ENCODE results near the gene ASPHD2.
A peak's percentile ranks its signal among the peaks of the same experiment; 100 is the strongest.

The ASPHD2 gene

GRCh38 chr22:26446808-26447515, 17.9 kb downstream of the ASPHD2 start:
- DNase-seq (ENCODE audit: low spot score) = no peak

GRCh38 chr22:26447584-26448329, 18.7 kb downstream of the ASPHD2 start:
- no peak for DNase-seq (ENCODE audit: low spot score)

- DNase-seq (ENCODE audit: low spot score) = no peak
These were observed 19.3 kb downstream of the ASPHD2 start for GRCh38 chr22:26448334-26448733.

GRCh38 chr22:26448941-26449340, 19.9 kb downstream of the ASPHD2 start:
- no peak for DNase-seq (ENCODE audit: low spot score)

GRCh38 chr22:26450453-26451185, 21.6 kb downstream of the ASPHD2 start:
- DNase-seq (ENCODE audit: low spot score) = no peak

GRCh38 chr22:26452236-26453016, 23.4 kb downstream of the ASPHD2 start:
- DNase-seq (ENCODE audit: low spot score) = no peak

- DNase-seq (ENCODE audit: low spot score) = no peak
These were observed 24.2 kb downstream of the ASPHD2 start for GRCh38 chr22:26453216-26453615.

GRCh38 chr22:26453812-26454500, 24.9 kb downstream of the ASPHD2 start:
- DNase-seq (ENCODE audit: low spot score) = no peak

- DNase-seq (ENCODE audit: low spot score) = no peak
These were observed 28.7 kb downstream of the ASPHD2 start for GRCh38 chr22:26457661-26458272.

GRCh38 chr22:26460202-26460601, 31.1 kb downstream of the ASPHD2 start:
- DNase-seq (ENCODE audit: low spot score) = no peak

GRCh38 chr22:26461188-26461810, 32.2 kb downstream of the ASPHD2 start:
- peak; percentile 38 for DNase-seq (ENCODE audit: low spot score)

- no peak for DNase-seq (ENCODE audit: low spot score)
These were observed 33.0 kb downstream of the ASPHD2 start for GRCh38 chr22:26462051-26462450.

- DNase-seq (ENCODE audit: low spot score) = no peak
These were observed 33.6 kb downstream of the ASPHD2 start for GRCh38 chr22:26462641-26463040.

GRCh38 chr22:26463101-26463661, 34.1 kb downstream of the ASPHD2 start:
- no peak for DNase-seq (ENCODE audit: low spot score)

- no peak for DNase-seq (ENCODE audit: low spot score)
These were observed 34.6 kb downstream of the ASPHD2 start for GRCh38 chr22:26463688-26464087.

- DNase-seq (ENCODE audit: low spot score) = no peak
These were observed 35.3 kb downstream of the ASPHD2 start for GRCh38 chr22:26464312-26464711.

- DNase-seq (ENCODE audit: low spot score) = no peak
These were observed 37.1 kb downstream of the ASPHD2 start for GRCh38 chr22:26466196-26466595.

GRCh38 chr22:26470807-26471206, 41.7 kb downstream of the ASPHD2 start:
- no peak for DNase-seq (ENCODE audit: low spot score)

GRCh38 chr22:26471522-26471921, 42.5 kb downstream of the ASPHD2 start:
- DNase-seq (ENCODE audit: low spot score) = peak; percentile 59

- DNase-seq (ENCODE audit: low spot score) = no peak
These were observed 45.6 kb downstream of the ASPHD2 start for GRCh38 chr22:26474682-26475081.

Data from LoVo (cell line).